ENCODE measurements around the gene ZSWIM3. TPM values are rescaled to one million over a fixed set of nuclear protein-coding genes. Genes with fewer than 3 reads are reported as not detected.
A peak's percentile ranks its signal among the peaks of the same experiment; 100 is the strongest.

ZSWIM3 gene
- total and polyA plus RNA-seq, 2 of the 13 experiments (the other 11 are each of a cell fraction or from before 2014, with no cell fraction given): 5.2 to 5.8 TPM

- no peak for TF ChIP-seq BCL3 (CRISPR knock-in tag; IDR thresholded peaks at IDR 0.05)
- no peak for TF ChIP-seq RFX1 (IDR thresholded peaks at IDR 0.05)
- TF ChIP-seq ZSCAN31 (CRISPR knock-in tag; IDR thresholded peaks at IDR 0.05; ENCODE audit: low read depth): 0 out of 2 replicates have a peak, but pooled peaks have one; percentile 30
- TF ChIP-seq XRCC5 (optimal IDR thresholded peaks at IDR 0.05; ENCODE audit: low read length): peak; percentile 58
- TF ChIP-seq ZNF83 (CRISPR knock-in tag; IDR thresholded peaks at IDR 0.05; ENCODE audit: borderline replicate concordance): no peak
- TF ChIP-seq ZNF280B (CRISPR knock-in tag; IDR thresholded peaks at IDR 0.05; ENCODE audit: borderline replicate concordance): no peak
- TF ChIP-seq PHF8 (CRISPR knock-in tag; IDR thresholded peaks at IDR 0.05): no peak
- no peak for TF ChIP-seq NFKBIZ (CRISPR knock-in tag; IDR thresholded peaks at IDR 0.05)
- TF ChIP-seq SUZ12 (IDR thresholded peaks at IDR 0.05; ENCODE audit: low read depth, low read length): no peak
- TF ChIP-seq ZBTB3 (CRISPR knock-in tag; IDR thresholded peaks at IDR 0.05; ENCODE audit: borderline replicate concordance, low read depth): no peak
- TF ChIP-seq DPF2 (CRISPR knock-in tag; IDR thresholded peaks at IDR 0.05; ENCODE audit: borderline replicate concordance, low read depth): no peak; the same call in 1 of the 2 replicates
- peak; percentile 95 for TF ChIP-seq ZMYM3 (CRISPR knock-in tag; IDR thresholded peaks at IDR 0.05)
- no peak for TF ChIP-seq ZNF451 (CRISPR knock-in tag; IDR thresholded peaks at IDR 0.05)
- TF ChIP-seq ZNF33B (CRISPR knock-in tag; IDR thresholded peaks at IDR 0.05): no peak
- TF ChIP-seq PAX8 (CRISPR knock-in tag; IDR thresholded peaks at IDR 0.05; ENCODE audit: borderline replicate concordance): no peak
- TF ChIP-seq SNRNP70 (IDR thresholded peaks at IDR 0.05; ENCODE audit: low read depth, low read length): no peak
- no peak for TF ChIP-seq ZSCAN30 (CRISPR knock-in tag; IDR thresholded peaks at IDR 0.05)
- TF ChIP-seq KLF15 (CRISPR knock-in tag; IDR thresholded peaks at IDR 0.05; ENCODE audit: borderline replicate concordance): no peak
- no peak for TF ChIP-seq ATF5 (CRISPR knock-in tag; IDR thresholded peaks at IDR 0.05; ENCODE audit: low read depth)
- no peak for TF ChIP-seq KLF13 (CRISPR knock-in tag; IDR thresholded peaks at IDR 0.05)
- 0 out of 2 replicates have a peak, but pooled peaks have one; percentile 50 for TF ChIP-seq HMG20B (CRISPR knock-in tag; conservative IDR thresholded peaks at IDR 0.05)
- no peak for TF ChIP-seq ZBTB14 (CRISPR knock-in tag; IDR thresholded peaks at IDR 0.05)
- TF ChIP-seq ZNF782 (CRISPR knock-in tag; IDR thresholded peaks at IDR 0.05; ENCODE audit: borderline replicate concordance): no peak; the same call in 1 of the 2 replicates
- peak; percentile 74 for TF ChIP-seq SALL1 (CRISPR knock-in tag; IDR thresholded peaks at IDR 0.05)
- TF ChIP-seq CCAR2 (optimal IDR thresholded peaks at IDR 0.05; ENCODE audit: low read depth, low read length): no peak
- peak; percentile 74 for TF ChIP-seq KMT2A (CRISPR knock-in tag; IDR thresholded peaks at IDR 0.05)
- no peak for TF ChIP-seq ZKSCAN1 (IDR thresholded peaks at IDR 0.05; ENCODE audit: low read length)
These were observed 6.4 kb downstream of the ZSWIM3 start (continued) for GRCh38 chr20:45863543-45864470.

Measured in HepG2 (cell line).